HG03439 (cell line): ENCODE results near the gene NLRP1.

Experiments used
- ATAC-seq: cut with Tn5 transposase; IDR thresholded peaks from one replicate; pipeline ENCODE4 v1.9.1; 2021; ENCODE audit warnings: mild to moderate bottlenecking, moderate library complexity; ENCODE audit not compliant: unreplicated experiment

Gene NLRP1

GRCh38 chr17:5526821-5527598 is 57.3 kb downstream of the NLRP1 start:
- ATAC-seq = no peak

- ATAC-seq = no peak
Observed at GRCh38 chr17:5523249-5523648, 61.1 kb downstream of the NLRP1 start.

GRCh38 chr17:5522476-5522875 is 61.8 kb downstream of the NLRP1 start:
- ATAC-seq = no peak

GRCh38 chr17:5516060-5516792 is 68.1 kb downstream of the NLRP1 start:
- no peak for ATAC-seq

- ATAC-seq = no peak
Observed at GRCh38 chr17:5514976-5515375, 69.3 kb downstream of the NLRP1 start.

- no peak for ATAC-seq
Observed at GRCh38 chr17:5513628-5514027, 70.7 kb downstream of the NLRP1 start.

GRCh38 chr17:5511401-5512225 is 72.7 kb downstream of the NLRP1 start:
- ATAC-seq = no peak

GRCh38 chr17:5510771-5511170 is 73.5 kb downstream of the NLRP1 start:
- no peak for ATAC-seq

- no peak for ATAC-seq
Observed at GRCh38 chr17:5509482-5509881, 74.8 kb downstream of the NLRP1 start.

GRCh38 chr17:5508810-5509209 is 75.5 kb downstream of the NLRP1 start:
- ATAC-seq = no peak

- no peak for ATAC-seq
Observed at GRCh38 chr17:5506307-5506706, 78.0 kb downstream of the NLRP1 start.

GRCh38 chr17:5502552-5502951 is 81.8 kb downstream of the NLRP1 start:
- no peak for ATAC-seq

- ATAC-seq = no peak
Observed at GRCh38 chr17:5501685-5502084, 82.6 kb downstream of the NLRP1 start.

GRCh38 chr17:5500589-5501391 is 83.5 kb downstream of the NLRP1 start:
- no peak for ATAC-seq

- no peak for ATAC-seq
Observed at GRCh38 chr17:5500247-5500588, 84.1 kb downstream of the NLRP1 start.

GRCh38 chr17:5499476-5500231 is 84.7 kb downstream of the NLRP1 start:
- ATAC-seq = no peak

- no peak for ATAC-seq
Observed at GRCh38 chr17:5492970-5493369, 91.3 kb downstream of the NLRP1 start.

- no peak for ATAC-seq
Observed at GRCh38 chr17:5488752-5489151, 95.6 kb downstream of the NLRP1 start.

- peak; percentile 87 for ATAC-seq
Observed at GRCh38 chr17:5486206-5487124, 97.8 kb downstream of the NLRP1 start, which contains the start of gene MIS12. MIS12 (plus strand) TSS chr17:5486566; CDS start chr17:5488863, 2,297 bp downstream.
